ENCODE results near the gene GRAMD2B. TPM values are rescaled to one million over a fixed set of nuclear protein-coding genes. Genes with fewer than 3 reads are reported as not detected.

The GRAMD2B gene
- total and polyA plus RNA-seq, 2 experiments from 2014 or later: 18.9 to 32.5 TPM

DNA sequence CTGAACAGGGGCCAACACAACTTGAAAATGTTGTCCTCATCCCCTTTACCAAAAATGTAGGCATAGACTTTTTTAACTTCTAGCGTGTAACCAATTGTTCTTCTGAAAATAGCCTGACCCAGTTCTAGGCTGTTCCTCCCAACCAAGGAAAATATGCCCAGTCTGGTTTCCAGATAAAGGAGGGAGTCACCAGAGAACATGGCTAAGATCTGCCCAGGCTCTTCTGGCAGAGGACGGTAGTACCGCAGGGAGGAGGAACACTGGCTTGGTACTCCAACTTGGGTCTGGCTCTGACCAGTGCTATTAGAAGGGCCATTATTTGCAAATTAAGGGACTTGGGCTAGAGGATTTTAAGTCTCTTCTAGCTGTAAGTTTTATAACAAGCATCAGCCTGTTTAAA lies 63.1 kb downstream of the GRAMD2B start:
- no peaks in the 10 kb centered on the region for H3K36me3 ChIP-seq (replicated peaks; ENCODE audit: insufficient read depth, low read depth)
- H3K27me3 ChIP-seq: no peaks in the 10 kb centered on the region
- 92% methylated on average over 3 of the region's 3 CpGs for WGBS (ENCODE audit: low lambda C conversion rate, missing lambda C conversion rate)

DNA sequence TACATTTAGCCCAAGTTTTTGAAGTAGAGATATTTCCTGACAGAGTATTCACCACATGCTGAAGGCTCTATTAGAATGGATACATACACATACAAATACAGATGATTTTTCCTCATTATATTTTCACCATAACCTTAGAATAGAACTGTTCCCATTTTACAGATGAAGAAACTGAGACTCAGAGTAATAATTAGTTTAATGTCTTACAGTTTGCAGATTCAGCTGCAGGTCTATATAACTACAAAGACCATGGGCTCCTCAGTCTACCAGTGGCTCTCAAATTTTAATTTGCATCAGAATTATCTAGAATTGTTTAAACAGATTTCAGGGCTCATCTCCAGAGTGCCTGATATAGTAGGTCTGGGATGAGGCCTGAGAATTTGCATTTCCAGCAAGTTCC lies 64.4 kb downstream of the GRAMD2B start:
- H2AFZ ChIP-seq: no peak overlapping the region
- H3K9me2 ChIP-seq (replicated peaks; ENCODE audit: insufficient read depth): no peaks in the 10 kb centered on the region
- H3K4me3 ChIP-seq: no peak overlapping the region
- H3K27ac ChIP-seq: no peak overlapping the region
- H4K20me1 ChIP-seq (ENCODE audit: insufficient read depth, poor library complexity, severe bottlenecking): no peaks in the 10 kb centered on the region
- no peaks in the 10 kb centered on the region for H3K79me2 ChIP-seq
- H3K36me3 ChIP-seq (replicated peaks; ENCODE audit: insufficient read depth, low read depth): no peaks in the 10 kb centered on the region
- no peaks in the 10 kb centered on the region for H3K9me3 ChIP-seq (ENCODE audit: low read depth)
- H3K4me2 ChIP-seq: no peak overlapping the region
- no peak for DNase-seq (ENCODE audit: low spot score)
- TF ChIP-seq EZH2 (IDR thresholded peaks at IDR 0.05; ENCODE audit: borderline replicate concordance): no peak
- TF ChIP-seq, protein P1, sequence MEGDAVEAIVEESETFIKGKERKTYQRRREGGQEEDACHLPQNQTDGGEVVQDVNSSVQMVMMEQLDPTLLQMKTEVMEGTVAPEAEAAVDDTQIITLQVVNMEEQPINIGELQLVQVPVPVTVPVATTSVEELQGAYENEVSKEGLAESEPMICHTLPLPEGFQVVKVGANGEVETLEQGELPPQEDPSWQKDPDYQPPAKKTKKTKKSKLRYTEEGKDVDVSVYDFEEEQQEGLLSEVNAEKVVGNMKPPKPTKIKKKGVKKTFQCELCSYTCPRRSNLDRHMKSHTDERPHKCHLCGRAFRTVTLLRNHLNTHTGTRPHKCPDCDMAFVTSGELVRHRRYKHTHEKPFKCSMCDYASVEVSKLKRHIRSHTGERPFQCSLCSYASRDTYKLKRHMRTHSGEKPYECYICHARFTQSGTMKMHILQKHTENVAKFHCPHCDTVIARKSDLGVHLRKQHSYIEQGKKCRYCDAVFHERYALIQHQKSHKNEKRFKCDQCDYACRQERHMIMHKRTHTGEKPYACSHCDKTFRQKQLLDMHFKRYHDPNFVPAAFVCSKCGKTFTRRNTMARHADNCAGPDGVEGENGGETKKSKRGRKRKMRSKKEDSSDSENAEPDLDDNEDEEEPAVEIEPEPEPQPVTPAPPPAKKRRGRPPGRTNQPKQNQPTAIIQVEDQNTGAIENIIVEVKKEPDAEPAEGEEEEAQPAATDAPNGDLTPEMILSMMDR (IDR thresholded peaks at IDR 0.05; ENCODE audit: poor library complexity): no peak
- no peak for TF ChIP-seq EZH2phosphoT487 (IDR thresholded peaks at IDR 0.05; ENCODE audit: low read depth, severe bottlenecking, unreplicated experiment)
- H3K4me1 ChIP-seq (ENCODE audit: insufficient read depth): peaks cover 13% of the 10 kb centered on the region
- no peaks in the 10 kb centered on the region for H3K27me3 ChIP-seq

More for the DNA sequence above, 63.1 kb downstream of the GRAMD2B start:
- Histone ChIP-seq H3K9me3 (ENCODE audit: low read depth) (no peaks in the 10 kb centered on the region), H3K79me2 (no peaks in the 10 kb centered on the region), H3K4me3 (no peak overlapping the region), H3K4me1 (ENCODE audit: insufficient read depth) (peaks cover 13% of the 10 kb centered on the region), H2AFZ (no peak overlapping the region), H3K9me2 (replicated peaks; ENCODE audit: insufficient read depth) (no peaks in the 10 kb centered on the region), H3K27ac (no peak overlapping the region), H3K4me2 (no peak overlapping the region), H4K20me1 (ENCODE audit: insufficient read depth, poor library complexity, severe bottlenecking) (no peaks in the 10 kb centered on the region)
- TF ChIP-seq EZH2phosphoT487 (IDR thresholded peaks at IDR 0.05; ENCODE audit: low read depth, severe bottlenecking, unreplicated experiment) (no peak), EZH2 (IDR thresholded peaks at IDR 0.05; ENCODE audit: borderline replicate concordance) (no peak)
- TF ChIP-seq, protein P1 (IDR thresholded peaks at IDR 0.05; ENCODE audit: poor library complexity): no peak
- DNase-seq (ENCODE audit: low spot score): no peak

DNA sequence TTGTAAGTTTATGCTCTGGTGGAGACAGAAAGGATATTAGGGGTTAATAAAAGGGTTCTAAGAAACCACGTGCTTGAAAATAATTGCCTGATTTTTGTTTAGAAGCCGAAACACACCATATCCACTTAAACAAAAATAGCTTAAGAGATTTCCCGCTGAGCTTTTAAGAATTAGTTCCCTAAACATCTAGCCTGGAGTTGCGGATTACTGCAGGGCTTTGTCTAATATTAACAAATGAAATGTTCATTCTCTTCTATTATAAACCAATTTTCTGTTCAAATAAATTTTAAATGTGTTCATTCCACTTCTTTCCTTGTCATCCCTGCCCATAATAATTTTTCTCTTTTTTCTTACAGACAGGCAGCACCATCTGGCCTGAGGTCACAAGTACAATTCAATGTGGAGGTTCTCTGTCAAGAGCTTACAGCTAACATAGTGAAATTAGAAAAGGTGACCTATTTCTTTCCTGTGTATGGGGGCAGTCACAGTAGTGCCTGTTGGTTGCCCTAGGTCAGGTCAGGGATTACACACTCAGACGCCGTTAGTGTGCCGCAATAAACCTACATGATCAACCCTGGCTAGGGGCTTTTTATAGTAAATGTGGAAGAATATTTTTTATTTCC lies 65.3 kb downstream of the GRAMD2B start:
- Histone ChIP-seq H2AFZ (no peak overlapping the region), H4K20me1 (ENCODE audit: insufficient read depth, poor library complexity, severe bottlenecking) (no peaks in the 10 kb centered on the region), H3K9me2 (replicated peaks; ENCODE audit: insufficient read depth) (no peaks in the 10 kb centered on the region), H3K27ac (peak overlapping the region; percentile 27), H3K79me2 (no peaks in the 10 kb centered on the region), H3K4me1 (ENCODE audit: insufficient read depth) (peaks cover 13% of the 10 kb centered on the region), H3K9me3 (ENCODE audit: low read depth) (no peaks in the 10 kb centered on the region), H3K4me3 (no peak overlapping the region), H3K4me2 (no peak overlapping the region), H3K27me3 (no peaks in the 10 kb centered on the region), H3K36me3 (replicated peaks; ENCODE audit: insufficient read depth, low read depth) (no peaks in the 10 kb centered on the region)
- no peak for DNase-seq (ENCODE audit: low spot score)
- 58% methylated on average over 7 of the region's 7 CpGs for WGBS (ENCODE audit: low lambda C conversion rate, missing lambda C conversion rate)
- no peak for TF ChIP-seq EZH2phosphoT487 (IDR thresholded peaks at IDR 0.05; ENCODE audit: low read depth, severe bottlenecking, unreplicated experiment)
- TF ChIP-seq EZH2 (IDR thresholded peaks at IDR 0.05; ENCODE audit: borderline replicate concordance): no peak
- TF ChIP-seq, protein P1 (IDR thresholded peaks at IDR 0.05; ENCODE audit: poor library complexity): no peak
